ENCODE data around the gene ZDHHC8. TPM values are rescaled to one million over a fixed set of nuclear protein-coding genes. Genes with fewer than 3 reads are reported as not detected.

Gene ZDHHC8
- total RNA-seq, 1 donor from 2014 or later, result 118 TPM

GRCh38 chr22:20130319-20130718, 1.3 kb upstream of the ZDHHC8 start:
- Mint-ChIP-seq H3K27me3 (ENCODE audit: unreplicated experiment) (peaks cover 11% of the 10 kb centered on the region), H3K9me3 (ENCODE audit: unreplicated experiment) (no peaks in the 10 kb centered on the region), H3K36me3 (ENCODE audit: low read depth, unreplicated experiment) (peaks cover 14% of the 10 kb centered on the region), H3K4me1 (ENCODE audit: unreplicated experiment) (no peaks in the 10 kb centered on the region), H3K4me3 (ENCODE audit: unreplicated experiment) (peak overlapping the region; percentile 47), H3K27ac (ENCODE audit: unreplicated experiment) (no peak overlapping the region)
- TF ChIP-seq CTCF (IDR thresholded peaks at IDR 0.05; ENCODE audit: unreplicated experiment), result no peak
- no peak for DNase-seq (ENCODE audit: low spot score)

DNA sequence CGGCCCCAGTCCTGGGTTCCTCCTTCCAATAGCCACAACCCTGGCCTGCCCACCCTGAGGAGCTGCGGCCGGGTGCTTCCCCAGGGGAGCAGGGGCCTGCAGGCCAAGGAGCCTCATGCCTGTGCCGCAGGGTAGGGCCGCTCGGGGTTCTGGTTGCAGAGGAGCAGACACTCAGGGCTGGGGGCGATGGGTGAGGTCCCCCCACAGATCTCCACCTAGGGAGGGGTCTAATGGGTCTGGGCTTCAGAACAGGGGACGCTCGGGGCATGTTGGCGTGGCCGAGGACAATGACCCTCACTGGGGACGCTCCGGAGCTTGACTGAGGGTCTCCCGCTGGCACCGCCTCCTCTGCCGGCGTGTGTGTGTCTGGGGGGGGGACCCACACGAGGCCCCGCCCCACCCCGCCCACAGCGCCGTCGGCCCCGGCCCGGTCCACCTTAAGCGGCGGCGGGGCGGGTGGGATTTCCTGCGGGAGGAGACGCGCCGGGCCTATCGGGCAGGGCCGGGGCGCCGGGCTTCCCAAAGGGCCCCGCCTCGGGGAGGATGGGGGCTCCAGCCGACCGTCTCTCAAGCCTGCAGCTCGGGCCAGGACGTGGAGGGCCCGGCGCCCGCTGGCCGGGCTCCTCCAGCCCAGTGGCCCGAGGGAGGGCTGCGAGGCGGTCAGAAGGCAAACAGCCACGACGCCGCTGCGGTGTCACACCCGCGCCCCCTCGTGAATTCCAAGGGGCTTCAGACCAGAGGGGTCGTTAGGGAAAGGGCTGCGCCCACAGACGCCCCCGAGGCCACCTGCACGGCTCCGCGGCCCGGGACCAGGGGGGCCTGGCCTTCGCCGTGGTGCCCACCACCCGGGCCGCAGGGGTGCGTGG, 640 bp upstream of the ZDHHC8 start:
- peak; percentile 73 for DNase-seq (ENCODE audit: low spot score)

DNA sequence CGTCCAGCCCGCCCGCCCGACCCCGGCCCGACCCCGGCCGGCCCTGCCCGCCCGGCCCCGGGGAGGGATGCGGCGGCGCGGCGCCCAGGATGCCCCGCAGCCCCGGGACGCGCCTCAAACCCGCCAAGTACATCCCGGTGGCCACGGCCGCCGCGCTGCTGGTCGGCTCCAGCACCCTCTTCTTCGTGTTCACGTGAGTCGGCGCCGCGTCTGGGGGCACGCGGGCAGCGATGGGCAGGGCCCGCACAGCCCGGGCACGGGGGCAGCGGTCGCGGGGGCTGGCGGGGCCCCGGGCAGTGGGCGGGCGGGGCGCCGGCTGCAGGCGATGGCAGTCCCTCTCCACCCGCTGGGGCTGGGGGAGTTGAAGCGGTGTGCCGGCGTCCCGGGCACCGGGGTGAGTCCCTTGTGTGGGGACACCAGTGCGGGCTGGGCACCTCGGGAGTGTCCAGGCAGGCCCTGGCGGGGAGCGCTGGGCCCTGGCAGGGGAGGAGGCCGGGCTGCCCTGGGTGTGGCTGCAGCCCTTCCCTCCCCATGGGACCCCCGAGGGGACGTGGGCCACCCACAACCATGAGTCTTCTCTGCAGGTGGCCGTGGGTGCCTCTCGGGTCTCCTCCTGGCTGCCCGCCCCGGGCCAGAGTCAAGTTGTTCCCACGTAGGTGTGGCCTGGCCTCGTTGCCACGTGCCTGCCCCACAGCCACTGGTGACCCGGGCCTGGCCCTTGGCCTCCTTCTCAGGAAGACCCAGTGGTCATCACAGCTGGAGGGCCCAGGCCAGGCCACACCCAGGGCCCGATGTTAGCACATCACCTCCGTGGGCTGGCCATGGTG, 468 bp downstream of the ZDHHC8 start:
- no peak for DNase-seq (ENCODE audit: low spot score)

More for the DNA sequence above, 640 bp upstream of the ZDHHC8 start:
- H3K4me1 Mint-ChIP-seq (ENCODE audit: unreplicated experiment), result no peaks in the 10 kb centered on the region
- H3K9me3 Mint-ChIP-seq (ENCODE audit: unreplicated experiment), result no peaks in the 10 kb centered on the region
- peaks cover 13% of the 10 kb centered on the region for H3K36me3 Mint-ChIP-seq (ENCODE audit: low read depth, unreplicated experiment)
- H3K27me3 Mint-ChIP-seq (ENCODE audit: unreplicated experiment), result peaks cover 9% of the 10 kb centered on the region
- no peak overlapping the region for H3K27ac Mint-ChIP-seq (ENCODE audit: unreplicated experiment)
- no peak overlapping the region for H3K4me3 Mint-ChIP-seq (ENCODE audit: unreplicated experiment)
- TF ChIP-seq CTCF (IDR thresholded peaks at IDR 0.05; ENCODE audit: unreplicated experiment), result no peak

GRCh38 chr22:20132686-20133246, 1.2 kb downstream of the ZDHHC8 start:
- H3K36me3 Mint-ChIP-seq (ENCODE audit: low read depth, unreplicated experiment), result peaks cover 5% of the 10 kb centered on the region
- H3K27me3 Mint-ChIP-seq (ENCODE audit: unreplicated experiment), result peaks cover 9% of the 10 kb centered on the region
- no peaks in the 10 kb centered on the region for H3K9me3 Mint-ChIP-seq (ENCODE audit: unreplicated experiment)
- H3K4me3 Mint-ChIP-seq (ENCODE audit: unreplicated experiment), result peak overlapping the region; percentile 89
- H3K4me1 Mint-ChIP-seq (ENCODE audit: unreplicated experiment), result no peaks in the 10 kb centered on the region
- DNase-seq (ENCODE audit: low spot score), result no peak
- H3K27ac Mint-ChIP-seq (ENCODE audit: unreplicated experiment), result no peak overlapping the region
- no peak for TF ChIP-seq CTCF (IDR thresholded peaks at IDR 0.05; ENCODE audit: unreplicated experiment)

More for the DNA sequence above, 468 bp downstream of the ZDHHC8 start:
- H3K27me3 Mint-ChIP-seq (ENCODE audit: unreplicated experiment), result peaks cover 9% of the 10 kb centered on the region
- H3K27ac Mint-ChIP-seq (ENCODE audit: unreplicated experiment), result no peak overlapping the region
- H3K4me1 Mint-ChIP-seq (ENCODE audit: unreplicated experiment), result no peaks in the 10 kb centered on the region
- H3K9me3 Mint-ChIP-seq (ENCODE audit: unreplicated experiment), result no peaks in the 10 kb centered on the region
- TF ChIP-seq CTCF (IDR thresholded peaks at IDR 0.05; ENCODE audit: unreplicated experiment), result no peak
- H3K4me3 Mint-ChIP-seq (ENCODE audit: unreplicated experiment), result peak overlapping the region; percentile 89
- H3K36me3 Mint-ChIP-seq (ENCODE audit: low read depth, unreplicated experiment), result peaks cover 9% of the 10 kb centered on the region

Measured in endothelial cell (in vitro differentiated cells).